Ovary (tissue), 3 donors: ENCODE data around the gene BRD4.

ENCODE experiments used
- EP300 ChIP-seq: sonication (generic); formaldehyde crosslinking; IDR thresholded peaks from one replicate; pipeline ENCODE4 v1.6.1; 2017; ENCODE audit warnings: antibody characterized with exemption
- POLR2A ChIP-seq: fragments of 450-650 bp; IDR thresholded peaks from one replicate; pipeline ENCODE4 v1.6.1; 2017; ENCODE audit warnings: antibody characterized with exemption, mild to moderate bottlenecking, moderate library complexity
- TF ChIP-seq, protein P1 (sequence below), 3 donors: fragments of 450-650 bp in 2 of 3; fragments of 200-600 bp in 1 of 3; IDR thresholded peaks; one replicate each; pipeline versions ENCODE4 v1.5.1 to v1.8.0; 2016 to 2022; ENCODE audit warnings: antibody characterized with exemption in 3 of 3, mild to moderate bottlenecking in 1 of 3
- donor health status: DM: no; HTN: no; CAD: no.

DNA sequence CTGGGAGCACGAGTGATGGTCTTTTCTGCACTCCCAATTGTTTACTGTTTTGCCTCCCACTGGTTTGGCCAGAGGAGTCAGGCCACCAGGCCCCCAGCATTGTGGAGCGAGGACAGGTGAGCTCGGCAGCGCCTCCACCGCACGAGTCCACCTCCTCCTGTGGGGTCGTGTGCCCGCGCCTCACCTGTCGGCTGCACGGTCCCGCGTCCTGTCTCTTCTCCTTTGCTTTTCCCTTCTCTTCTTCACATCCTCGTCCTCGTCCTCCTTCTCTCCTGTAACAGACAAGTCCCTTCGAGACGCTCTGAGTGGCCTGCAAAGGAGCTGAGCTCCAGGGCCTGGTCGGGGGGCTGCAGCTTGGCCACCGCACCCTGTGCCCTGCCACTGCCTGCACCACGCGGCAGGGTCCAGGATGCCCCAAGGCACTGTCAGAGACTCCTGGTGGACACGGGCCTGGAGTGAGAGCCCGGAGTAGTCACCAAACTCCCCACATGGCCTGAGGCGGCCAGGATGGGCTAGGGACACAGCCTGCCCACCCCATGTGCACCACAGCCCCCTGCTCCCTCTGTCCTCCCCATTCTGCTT lies 35.8 kb upstream of the BRD4 start:
- TF ChIP-seq, protein P1, sequence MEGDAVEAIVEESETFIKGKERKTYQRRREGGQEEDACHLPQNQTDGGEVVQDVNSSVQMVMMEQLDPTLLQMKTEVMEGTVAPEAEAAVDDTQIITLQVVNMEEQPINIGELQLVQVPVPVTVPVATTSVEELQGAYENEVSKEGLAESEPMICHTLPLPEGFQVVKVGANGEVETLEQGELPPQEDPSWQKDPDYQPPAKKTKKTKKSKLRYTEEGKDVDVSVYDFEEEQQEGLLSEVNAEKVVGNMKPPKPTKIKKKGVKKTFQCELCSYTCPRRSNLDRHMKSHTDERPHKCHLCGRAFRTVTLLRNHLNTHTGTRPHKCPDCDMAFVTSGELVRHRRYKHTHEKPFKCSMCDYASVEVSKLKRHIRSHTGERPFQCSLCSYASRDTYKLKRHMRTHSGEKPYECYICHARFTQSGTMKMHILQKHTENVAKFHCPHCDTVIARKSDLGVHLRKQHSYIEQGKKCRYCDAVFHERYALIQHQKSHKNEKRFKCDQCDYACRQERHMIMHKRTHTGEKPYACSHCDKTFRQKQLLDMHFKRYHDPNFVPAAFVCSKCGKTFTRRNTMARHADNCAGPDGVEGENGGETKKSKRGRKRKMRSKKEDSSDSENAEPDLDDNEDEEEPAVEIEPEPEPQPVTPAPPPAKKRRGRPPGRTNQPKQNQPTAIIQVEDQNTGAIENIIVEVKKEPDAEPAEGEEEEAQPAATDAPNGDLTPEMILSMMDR (IDR thresholded peaks at IDR 0.05): no peak
- TF ChIP-seq EP300: no peak
- TF ChIP-seq POLR2A: no peak
